Keratinocyte (primary cell): ENCODE results near the gene PIAS1. TPM values are rescaled to one million over a fixed set of nuclear protein-coding genes. Genes with fewer than 3 reads are reported as not detected.

Experiments
- DNase-seq: peaks from one replicate; pipeline ENCODE4 v3.0.0-alpha.2; 2011; ENCODE audit warnings: low read depth, missing footprints, low spot score
- FAIRE-seq: peaks from 2 replicates; lab custom pipeline; 2011; peaks lifted over from hg19 to GRCh38; lab: Jason Lieb, UNC
- H2AFZ ChIP-seq: 2 replicates; pipeline ENCODE4 v1.6.0; 2012; ENCODE audit warnings: low read length, control low read depth, inconsistent platforms; ENCODE audit not compliant: control insufficient read depth
- H3K27ac ChIP-seq: 2 replicates; pipeline ENCODE4 v1.5.1; 2011; ENCODE audit warnings: low read length; ENCODE audit not compliant: control insufficient read depth, insufficient read depth
- H3K27me3 ChIP-seq: 3 replicates; pipeline ENCODE4 v1.6.0; 2011; ENCODE audit warnings: low read length; ENCODE audit not compliant: control insufficient read depth, insufficient read depth; ENCODE audit errors: extremely low read depth
- H3K36me3 ChIP-seq, 2 experiments: 2 replicates in 1 of 2; 3 replicates in 1 of 2; pipeline ENCODE4 v1.5.1; 2011; ENCODE audit warnings: low read length in 2 of 2, mild to moderate bottlenecking in 1 of 2; ENCODE audit not compliant: control insufficient read depth in 2 of 2, insufficient read depth in 2 of 2; ENCODE audit errors: extremely low read depth in 1 of 2
- H3K4me1 ChIP-seq: 3 replicates; pipeline ENCODE4 v1.5.1; 2011; ENCODE audit warnings: low read length; ENCODE audit not compliant: control insufficient read depth, insufficient read depth; ENCODE audit errors: extremely low read depth
- H3K4me2 ChIP-seq: 3 replicates; pipeline ENCODE4 v1.6.0; 2011; ENCODE audit warnings: low read depth, low read length; ENCODE audit not compliant: control insufficient read depth, insufficient read depth; ENCODE audit errors: extremely low read depth
- H3K4me3 ChIP-seq, 3 experiments: fragments of 200-600 bp in 1 of 3; sonication (generic) in 1 of 3; 2 replicates in 2 of 3; 3 replicates in 1 of 3; pipeline ENCODE4 v1.5.1; 2011 to 2016; ENCODE audit warnings: low read length in 3 of 3, mild to moderate bottlenecking in 3 of 3, control low read depth in 2 of 3, inconsistent platforms in 1 of 3, low read depth in 1 of 3, mixed read lengths in 1 of 3, mixed run types in 1 of 3, moderate library complexity in 1 of 3; ENCODE audit not compliant: control insufficient read depth in 2 of 3, insufficient read depth in 2 of 3; ENCODE audit errors: extremely low read depth in 1 of 3
- H3K79me2 ChIP-seq: 2 replicates; pipeline ENCODE4 v1.6.0; 2012; ENCODE audit warnings: low read length; ENCODE audit not compliant: control insufficient read depth, insufficient read depth
- H3K9ac ChIP-seq: 3 replicates; pipeline ENCODE4 v1.6.0; 2011; ENCODE audit warnings: low read length; ENCODE audit not compliant: control insufficient read depth, insufficient read depth; ENCODE audit errors: extremely low read depth
- H3K9me1 ChIP-seq: 3 replicates; pipeline ENCODE4 v1.6.0; 2011; ENCODE audit warnings: low read length; ENCODE audit not compliant: control insufficient read depth, insufficient read depth; ENCODE audit errors: extremely low read depth
- H3K9me3 ChIP-seq: 2 replicates; pipeline ENCODE4 v1.5.1; 2012; ENCODE audit warnings: low read depth, low read length; ENCODE audit not compliant: control insufficient read depth
- H4K20me1 ChIP-seq: 3 replicates; pipeline ENCODE4 v1.6.0; 2011; ENCODE audit warnings: low read length; ENCODE audit not compliant: control insufficient read depth, insufficient read depth; ENCODE audit errors: extremely low read depth
- EZH2 ChIP-seq: IDR thresholded peaks from one replicate; pipeline ENCODE4 v1.6.1; 2012; ENCODE audit warnings: inconsistent platforms, mild to moderate bottlenecking, low read length, moderate library complexity
- dilution Hi-C: fragments of 300-500 bp; cut with MboI; formaldehyde crosslinking; loops from one replicate; pipeline ENCODE4 v1.7.0; 2020; ENCODE audit warnings: low sequenced_read_pairs; ENCODE audit not compliant: extremely low pct_ligation_motif_present
- polyA plus RNA-seq, 5 experiments: library from polyadenylated mRNA; depleted of rRNA in 3 of 5; stranded (reverse) in 3 of 5; stranded (forward) in 1 of 5; unstranded in 1 of 5; fragments of >200 nt; gene quantifications; 1 replicate in 1 of 5; 2 replicates in 3 of 5; 3 replicates in 1 of 5; pipeline versions ENCODE4 v1.2.1 to v1.2.3, GENCODE V29; 2011 to 2012; ENCODE audit warnings: missing spikeins in 2 of 5, low read depth in 1 of 5, low replicate concordance in 1 of 5
- TF ChIP-seq, protein P1 (sequence below), 3 experiments: IDR thresholded peaks in 1 of 3; conservative IDR thresholded peaks in 1 of 3; optimal IDR thresholded peaks in 1 of 3; 2 replicates in 2 of 3; 3 replicates in 1 of 3; pipeline versions ENCODE3 to v1.5.1; 2011; ENCODE audit warnings: low read length in 3 of 3, mild to moderate bottlenecking in 3 of 3, moderate library complexity in 2 of 3, control low read depth in 1 of 3, inconsistent platforms in 1 of 3; ENCODE audit not compliant: insufficient read depth in 2 of 3; ENCODE audit errors: extremely low read depth in 1 of 3

PIAS1 gene
- polyA plus RNA-seq, 1 donor (not counting 4 experiments of a cell fraction or from before 2014, with no cell fraction given) = 58.2 TPM

DNA sequence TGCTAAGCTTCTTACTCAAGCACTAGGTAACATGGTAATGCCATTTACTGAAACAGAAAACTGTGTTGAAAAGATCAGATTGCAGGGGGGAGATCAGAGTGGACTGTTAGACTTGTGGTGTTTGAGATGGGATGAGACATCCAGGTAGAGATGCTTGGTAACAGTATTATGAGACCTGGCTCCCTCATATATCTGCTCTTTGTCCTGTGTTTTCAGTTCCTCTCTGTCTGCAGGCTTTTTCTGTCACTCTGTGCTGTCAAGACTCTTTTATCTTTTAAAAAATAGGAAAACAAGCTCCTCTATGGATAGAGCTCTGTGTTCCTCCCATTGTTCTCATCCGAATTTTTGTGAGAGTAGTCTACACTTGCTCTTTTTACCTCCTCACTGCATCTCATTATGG, 103.0 kb downstream of the PIAS1 start:
- TF ChIP-seq EZH2 = no peak
- TF ChIP-seq, protein P1, sequence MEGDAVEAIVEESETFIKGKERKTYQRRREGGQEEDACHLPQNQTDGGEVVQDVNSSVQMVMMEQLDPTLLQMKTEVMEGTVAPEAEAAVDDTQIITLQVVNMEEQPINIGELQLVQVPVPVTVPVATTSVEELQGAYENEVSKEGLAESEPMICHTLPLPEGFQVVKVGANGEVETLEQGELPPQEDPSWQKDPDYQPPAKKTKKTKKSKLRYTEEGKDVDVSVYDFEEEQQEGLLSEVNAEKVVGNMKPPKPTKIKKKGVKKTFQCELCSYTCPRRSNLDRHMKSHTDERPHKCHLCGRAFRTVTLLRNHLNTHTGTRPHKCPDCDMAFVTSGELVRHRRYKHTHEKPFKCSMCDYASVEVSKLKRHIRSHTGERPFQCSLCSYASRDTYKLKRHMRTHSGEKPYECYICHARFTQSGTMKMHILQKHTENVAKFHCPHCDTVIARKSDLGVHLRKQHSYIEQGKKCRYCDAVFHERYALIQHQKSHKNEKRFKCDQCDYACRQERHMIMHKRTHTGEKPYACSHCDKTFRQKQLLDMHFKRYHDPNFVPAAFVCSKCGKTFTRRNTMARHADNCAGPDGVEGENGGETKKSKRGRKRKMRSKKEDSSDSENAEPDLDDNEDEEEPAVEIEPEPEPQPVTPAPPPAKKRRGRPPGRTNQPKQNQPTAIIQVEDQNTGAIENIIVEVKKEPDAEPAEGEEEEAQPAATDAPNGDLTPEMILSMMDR (optimal IDR thresholded peaks at IDR 0.05 in 1 of 3, IDR thresholded peaks at IDR 0.05 in 1 of 3, conservative IDR thresholded peaks at IDR 0.05 in 1 of 3; ENCODE audit: extremely low read depth in 1 of 3, insufficient read depth in 2 of 3, low read length in 3 of 3) = no peak
- Histone ChIP-seq H3K36me3 (peaks cover 3 to 14% of the 10 kb centered on the region in 2 experiments), H3K27me3 (no peaks in the 10 kb centered on the region), H3K9me1 (no peaks in the 10 kb centered on the region), H2AFZ (no peak overlapping the region), H4K20me1 (no peaks in the 10 kb centered on the region), H3K4me3 (no peak overlapping the region), H3K9me3 (no peaks in the 10 kb centered on the region), H3K79me2 (no peaks in the 10 kb centered on the region), H3K9ac (no peak overlapping the region), H3K4me1 (peaks cover 4% of the 10 kb centered on the region), H3K27ac (no peak overlapping the region), H3K4me2 (no peak overlapping the region)
- DNase-seq = no peak
- FAIRE-seq = no peak
- dilution Hi-C loops = no loop called here

DNA sequence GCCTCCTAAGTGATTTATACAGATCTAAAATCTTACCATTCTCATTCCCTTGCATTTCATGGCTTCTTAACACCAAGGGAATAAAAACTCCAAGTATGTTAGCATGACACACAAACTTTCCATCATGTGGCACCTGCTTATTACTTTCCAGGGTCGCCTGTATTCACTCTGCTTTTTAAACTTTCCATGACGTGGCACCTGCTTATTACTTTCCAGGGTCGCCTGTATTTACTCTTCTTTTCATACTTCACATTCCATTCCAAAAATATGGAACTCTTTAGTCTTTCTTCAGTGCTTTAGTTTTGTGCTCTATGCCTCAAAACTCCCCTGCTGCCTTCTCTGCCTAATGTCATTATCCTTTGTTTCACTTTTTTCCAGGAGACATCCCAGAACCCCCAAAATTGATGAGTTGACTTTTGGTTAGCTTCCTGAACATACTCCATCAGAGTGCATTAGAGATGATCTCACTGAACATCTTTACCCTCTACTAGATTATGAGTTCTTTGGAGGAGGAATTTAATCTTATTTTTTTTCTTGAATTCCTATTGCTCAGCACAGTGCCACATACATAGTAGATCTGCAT, 104.0 kb downstream of the PIAS1 start:
- H3K27me3 ChIP-seq = no peaks in the 10 kb centered on the region
- no peak overlapping the region for H3K4me2 ChIP-seq
- no peaks in the 10 kb centered on the region for H3K79me2 ChIP-seq
- peaks cover 3 to 18% of the 10 kb centered on the region in 2 experiments for H3K36me3 ChIP-seq
- H3K27ac ChIP-seq = no peak overlapping the region
- no peak overlapping the region for H2AFZ ChIP-seq
- FAIRE-seq (no peak), DNase-seq (no peak)
- no peaks in the 10 kb centered on the region for H3K4me1 ChIP-seq
- dilution Hi-C loops = no loop called here
- H3K9me1 ChIP-seq = no peaks in the 10 kb centered on the region
- no peaks in the 10 kb centered on the region for H3K9me3 ChIP-seq
- H3K9ac ChIP-seq = no peak overlapping the region
- no peak overlapping the region for H3K4me3 ChIP-seq
- H4K20me1 ChIP-seq = no peaks in the 10 kb centered on the region
- TF ChIP-seq, protein P1 (optimal IDR thresholded peaks at IDR 0.05 in 1 of 3, IDR thresholded peaks at IDR 0.05 in 1 of 3, conservative IDR thresholded peaks at IDR 0.05 in 1 of 3; ENCODE audit: extremely low read depth in 1 of 3, insufficient read depth in 2 of 3, low read length in 3 of 3) = no peak
- no peak for TF ChIP-seq EZH2
